MG63 (cell line): ENCODE results near the gene NFAT5. TPM values are rescaled to one million over a fixed set of nuclear protein-coding genes. Genes with fewer than 3 reads are reported as not detected.
"Not testable (repeated sequence)": the region's sequence is repeated elsewhere in the genome, so short reads cannot be mapped to it uniquely, and the experiment has no call there.

Experiments used
- DNase-seq: peaks from one replicate; pipeline ENCODE4 v3.0.0-alpha.2; 2020
- H3K27me3 ChIP-seq: fragments of 250-450 bp; sonication (Bioruptor Pico); 2 replicates; pipeline ENCODE4 v1.5.1; 2020; ENCODE audit warnings: mild to moderate bottlenecking, moderate library complexity
- H3K36me3 ChIP-seq: fragments of 250-450 bp; sonication (Bioruptor Pico); 2 replicates; pipeline ENCODE4 v1.5.1; 2020; ENCODE audit warnings: mild to moderate bottlenecking, moderate library complexity
- H3K4me3 ChIP-seq: fragments of 250-450 bp; sonication (Bioruptor Pico); 2 replicates; pipeline ENCODE4 v1.5.1; 2020; ENCODE audit warnings: mild to moderate bottlenecking, moderate library complexity
- H3K9me3 ChIP-seq: fragments of 250-450 bp; sonication (Bioruptor Pico); 2 replicates; pipeline ENCODE4 v1.5.1; 2020; ENCODE audit warnings: mild to moderate bottlenecking, moderate library complexity
- total RNA-seq: library from RNA; depleted of rRNA; stranded (reverse); fragments of >200 nt; shearing (Covaris generic); gene quantifications from 2 replicates; pipeline ENCODE4 v1.2.3, GENCODE V29; 2014; ENCODE audit warnings: low replicate concordance

NFAT5 gene
- total RNA-seq, 1 experiment from 2014 or later = 1.2 TPM

DNA sequence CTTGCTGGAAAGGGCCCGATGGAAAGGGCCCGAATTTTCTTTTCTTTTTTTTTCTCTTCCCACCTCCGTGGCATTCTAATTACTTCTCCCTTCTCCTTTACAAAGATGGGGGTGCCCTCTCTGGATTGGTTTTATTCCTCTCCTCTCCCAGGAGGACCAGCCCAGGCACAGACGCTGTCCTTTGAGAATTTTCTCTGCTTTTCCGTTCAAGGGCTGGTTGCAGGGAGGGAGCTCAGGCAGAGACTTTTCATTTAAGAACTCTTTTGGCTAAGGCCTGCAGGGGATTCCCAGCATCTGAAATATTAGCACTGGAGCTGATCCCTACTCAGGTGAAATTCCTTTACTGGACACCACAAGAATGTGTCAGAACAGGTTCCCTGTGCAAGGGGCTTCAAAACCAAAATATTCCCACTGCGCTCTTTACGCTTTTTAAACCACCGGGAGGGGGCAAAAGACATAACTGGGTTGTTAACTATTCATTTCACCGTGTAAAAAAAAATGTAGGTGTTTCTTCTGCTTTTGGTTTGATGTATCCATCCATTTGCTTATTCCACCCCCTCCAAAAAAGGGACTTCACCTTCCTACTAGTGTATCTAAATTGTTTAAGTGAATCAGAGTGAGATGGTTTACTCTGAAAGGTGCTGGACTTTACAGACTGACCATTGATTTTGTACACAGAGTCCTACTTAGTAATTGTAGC lies 1.4 kb downstream of the NFAT5 start:
- Histone ChIP-seq H3K4me3 (peak overlapping the region; percentile 78), H3K36me3 (peaks cover 15% of the 10 kb centered on the region), H3K9me3 (no peaks in the 10 kb centered on the region), H3K27me3 (no peaks in the 10 kb centered on the region)
- DNase-seq = peak; percentile 5

GRCh38 chr16:69568676-69569075 lies 2.9 kb downstream of the NFAT5 start:
- no peak for DNase-seq
- peaks cover 15% of the 10 kb centered on the region for H3K36me3 ChIP-seq
- H3K27me3 ChIP-seq = no peaks in the 10 kb centered on the region
- no peaks in the 10 kb centered on the region for H3K9me3 ChIP-seq
- H3K4me3 ChIP-seq = no peak overlapping the region

GRCh38 chr16:69578771-69579170 lies 13.0 kb downstream of the NFAT5 start:
- not testable (repeated sequence) for H3K36me3 ChIP-seq, DNase-seq, H3K4me3 ChIP-seq, H3K9me3 ChIP-seq, H3K27me3 ChIP-seq

DNA sequence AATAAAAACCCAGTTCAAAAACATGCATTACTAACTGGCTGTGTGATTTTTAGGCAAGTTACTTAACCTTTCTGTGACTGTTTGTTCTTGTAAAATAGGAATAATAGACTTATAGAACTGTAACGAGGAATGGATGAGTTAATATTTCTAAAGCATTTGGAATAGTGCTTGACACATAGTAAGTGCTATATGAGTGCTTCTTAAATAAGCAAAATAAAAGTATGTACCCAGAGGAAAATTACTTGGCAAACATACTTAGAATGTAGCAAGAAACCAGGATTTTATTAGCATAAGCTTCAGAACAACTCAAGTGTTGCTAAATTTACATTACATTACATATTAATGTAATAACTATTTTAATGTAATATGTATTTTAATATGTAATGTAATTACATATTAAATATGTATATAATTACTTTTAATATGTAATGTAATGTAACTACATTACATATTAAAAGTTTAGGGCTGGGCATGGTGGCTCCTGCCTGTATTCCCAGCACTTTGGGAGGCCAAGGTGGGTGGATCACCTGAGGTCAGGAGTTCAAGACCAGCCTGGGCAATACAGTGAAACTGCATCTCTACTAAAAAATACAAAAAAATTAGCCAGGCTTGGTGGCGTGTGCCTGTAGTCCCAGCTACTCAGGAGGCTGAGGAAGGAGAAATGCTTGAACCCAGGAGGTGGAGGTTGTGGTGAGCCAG lies 14.2 kb downstream of the NFAT5 start:
- H3K9me3 ChIP-seq = no peaks in the 10 kb centered on the region

GRCh38 chr16:69581297-69581696 lies 15.5 kb downstream of the NFAT5 start:
- H3K36me3 ChIP-seq = peaks cover 3% of the 10 kb centered on the region
- H3K4me3 ChIP-seq = no peak overlapping the region
- DNase-seq = no peak
- H3K9me3 ChIP-seq = no peaks in the 10 kb centered on the region
- H3K27me3 ChIP-seq = no peaks in the 10 kb centered on the region

More for the DNA sequence above, 14.2 kb downstream of the NFAT5 start:
- no peak for DNase-seq
- H3K27me3 ChIP-seq = no peaks in the 10 kb centered on the region
- H3K36me3 ChIP-seq = peaks cover 3% of the 10 kb centered on the region
- no peak overlapping the region for H3K4me3 ChIP-seq

- not testable (repeated sequence) for DNase-seq
These were observed 18.7 kb downstream of the NFAT5 start for GRCh38 chr16:69584493-69584892.

GRCh38 chr16:69589434-69590269 lies 23.9 kb downstream of the NFAT5 start:
- H3K27me3 ChIP-seq = no peaks in the 10 kb centered on the region
- H3K36me3 ChIP-seq = no peaks in the 10 kb centered on the region
- no peak for DNase-seq
- no peak overlapping the region for H3K4me3 ChIP-seq
- no peaks in the 10 kb centered on the region for H3K9me3 ChIP-seq

More at GRCh38 chr16:69584493-69584892, 18.7 kb downstream of the NFAT5 start:
- H3K4me3 ChIP-seq, H3K9me3 ChIP-seq, H3K27me3 ChIP-seq, H3K36me3 ChIP-seq: not testable (repeated sequence)

DNA sequence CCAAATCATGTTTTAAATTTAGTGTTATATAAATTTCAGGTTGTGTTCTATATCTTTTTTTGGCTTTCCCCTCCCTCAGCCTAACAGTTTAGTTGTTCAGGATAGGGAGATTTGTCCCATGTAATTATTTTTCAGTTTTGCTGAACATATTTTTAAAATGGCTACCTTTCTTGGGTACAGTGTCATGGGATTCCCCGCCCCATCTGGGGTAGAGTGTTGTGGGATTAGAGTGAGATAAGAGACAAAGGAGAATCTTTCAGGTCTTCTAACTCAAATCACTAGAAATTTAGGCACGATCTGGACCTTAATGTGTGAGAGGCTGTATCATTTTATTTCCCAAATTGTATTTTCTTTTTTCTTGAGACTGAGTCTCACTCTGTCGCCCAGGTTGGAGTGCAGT lies 24.8 kb downstream of the NFAT5 start:
- Histone ChIP-seq H3K9me3 (no peaks in the 10 kb centered on the region), H3K36me3 (no peaks in the 10 kb centered on the region), H3K4me3 (no peak overlapping the region), H3K27me3 (no peaks in the 10 kb centered on the region)
- no peak for DNase-seq

- Histone ChIP-seq H3K36me3 (no peaks in the 10 kb centered on the region), H3K27me3 (no peaks in the 10 kb centered on the region), H3K9me3 (no peaks in the 10 kb centered on the region), H3K4me3 (no peak overlapping the region)
- no peak for DNase-seq
These were observed 28.0 kb downstream of the NFAT5 start for GRCh38 chr16:69593751-69594255.

GRCh38 chr16:69595127-69596036 lies 29.6 kb downstream of the NFAT5 start:
- DNase-seq = peak; percentile 4
- Histone ChIP-seq H3K9me3 (no peaks in the 10 kb centered on the region), H3K27me3 (no peaks in the 10 kb centered on the region), H3K4me3 (no peak overlapping the region), H3K36me3 (no peaks in the 10 kb centered on the region)

DNA sequence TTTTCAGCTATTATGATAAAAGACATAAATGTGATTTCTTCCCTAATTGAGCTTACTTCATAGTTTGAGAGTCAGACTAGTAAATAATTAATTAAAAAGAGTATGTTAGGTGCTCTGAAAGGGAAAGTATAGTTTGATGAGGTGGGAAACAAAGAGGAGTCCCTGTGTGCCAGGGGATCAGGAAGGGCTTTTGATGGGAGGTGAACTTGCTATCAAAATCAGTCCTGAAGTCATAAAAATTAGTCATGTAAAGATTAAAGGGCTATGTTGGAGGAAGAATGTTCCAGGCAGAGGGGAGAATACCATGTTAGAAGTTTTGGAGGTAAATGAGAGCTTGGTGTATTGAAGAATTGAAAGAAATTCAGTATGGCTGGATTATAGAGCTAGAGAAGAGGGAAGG lies 31.0 kb downstream of the NFAT5 start:
- no peak for DNase-seq
- H3K27me3 ChIP-seq = no peaks in the 10 kb centered on the region
- no peaks in the 10 kb centered on the region for H3K36me3 ChIP-seq
- H3K4me3 ChIP-seq = no peak overlapping the region
- H3K9me3 ChIP-seq = no peaks in the 10 kb centered on the region

GRCh38 chr16:69598045-69598444 lies 32.3 kb downstream of the NFAT5 start:
- no peak for DNase-seq
- Histone ChIP-seq H3K27me3 (no peaks in the 10 kb centered on the region), H3K36me3 (no peaks in the 10 kb centered on the region), H3K4me3 (no peak overlapping the region), H3K9me3 (no peaks in the 10 kb centered on the region)

- no peaks in the 10 kb centered on the region for H3K36me3 ChIP-seq
- DNase-seq = no peak
- H3K4me3 ChIP-seq = no peak overlapping the region
- no peaks in the 10 kb centered on the region for H3K27me3 ChIP-seq
- no peaks in the 10 kb centered on the region for H3K9me3 ChIP-seq
These were observed 34.0 kb downstream of the NFAT5 start for GRCh38 chr16:69599731-69600130.

- Histone ChIP-seq H3K27me3 (no peaks in the 10 kb centered on the region), H3K4me3 (no peak overlapping the region), H3K36me3 (no peaks in the 10 kb centered on the region), H3K9me3 (no peaks in the 10 kb centered on the region)
- no peak for DNase-seq
These were observed 34.4 kb downstream of the NFAT5 start for GRCh38 chr16:69600202-69600601.

DNA sequence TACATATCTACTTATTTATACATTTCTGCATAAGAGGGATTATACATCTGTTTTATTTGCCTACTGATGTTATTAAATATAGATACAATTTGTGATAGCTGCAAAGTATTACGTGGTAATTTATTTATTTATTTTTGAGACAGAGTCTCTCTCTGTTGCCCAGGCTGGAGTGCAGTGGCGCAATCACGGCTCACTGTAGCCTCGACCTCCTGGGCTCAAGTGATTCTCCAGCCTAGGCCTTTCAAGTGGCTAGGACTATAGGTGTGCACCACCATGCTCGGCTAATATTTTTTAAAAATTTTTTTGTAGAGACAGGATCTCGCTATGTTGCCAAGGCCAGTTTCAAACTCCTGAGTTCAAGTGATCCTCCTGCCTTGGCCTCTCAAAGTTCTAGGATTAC lies 35.5 kb downstream of the NFAT5 start:
- H3K27me3 ChIP-seq = no peaks in the 10 kb centered on the region
- H3K4me3 ChIP-seq = no peak overlapping the region
- no peaks in the 10 kb centered on the region for H3K9me3 ChIP-seq
- no peak for DNase-seq
- H3K36me3 ChIP-seq = no peaks in the 10 kb centered on the region

GRCh38 chr16:69606985-69607384 lies 41.2 kb downstream of the NFAT5 start:
- H3K4me3 ChIP-seq = no peak overlapping the region

More at GRCh38 chr16:69606985-69607384, 41.2 kb downstream of the NFAT5 start:
- Histone ChIP-seq H3K27me3 (no peaks in the 10 kb centered on the region), H3K9me3 (no peaks in the 10 kb centered on the region), H3K36me3 (no peaks in the 10 kb centered on the region)
- no peak for DNase-seq
